Measurements from ENCODE around the gene HTR7.

- no peak for TF ChIP-seq REST (IDR thresholded peaks at IDR 0.05; ENCODE audit: insufficient read depth in 1 of 2, low read depth in 2 of 2, low read length in 1 of 2)
- no peak for TF ChIP-seq CTCF (IDR thresholded peaks at IDR 0.05)
- TF ChIP-seq POLR2AphosphoS5 (IDR thresholded peaks at IDR 0.05; ENCODE audit: low read depth, low read length) = no peak
- no peak for TF ChIP-seq TCF7L2 (IDR thresholded peaks at IDR 0.05; ENCODE audit: low read depth, low read length)
- no peak for TF ChIP-seq SIN3A (IDR thresholded peaks at IDR 0.05; ENCODE audit: borderline replicate concordance, insufficient read depth, low read depth, low read length)
These were observed 48.8 kb upstream of the HTR7 start for GRCh38 chr10:90906596-90906995.
